Adrenal gland (tissue), 12 donors: ENCODE measurements around the gene KCNN3. TPM values are rescaled to one million over a fixed set of nuclear protein-coding genes. Genes with fewer than 3 reads are reported as not detected.

Experiments
- DNase-seq, 7 donors: peaks; one replicate each; pipeline ENCODE4 v3.0.0-alpha.2; 2019 to 2020
- H3K27ac ChIP-seq, 5 donors: fragments of 200-600 bp; sonication (generic) in 4 of 5; 1 replicate in 3 of 5; 2 replicates in 2 of 5; pipeline versions ENCODE4 v1.5.1 to v1.8.0; 2016 to 2020; ENCODE audit warnings: mild to moderate bottlenecking in 1 of 5
- H3K27me3 ChIP-seq: fragments of 200-600 bp; 2 replicates; pipeline ENCODE4 v1.8.0; 2021
- H3K36me3 ChIP-seq, 2 donors: fragments of 200-600 bp; replicated peaks in 1 of 2; 1 replicate in 1 of 2; 2 replicates in 1 of 2; pipeline versions ENCODE4 v1.5.1 to v1.8.0; 2018 to 2022
- H3K4me1 ChIP-seq, 2 donors: fragments of 200-600 bp; replicated peaks in 1 of 2; 1 replicate in 1 of 2; 2 replicates in 1 of 2; pipeline versions ENCODE4 v1.5.1 to v1.8.0; 2018 to 2021
- H3K4me3 ChIP-seq, 4 donors: fragments of 200-600 bp; sonication (generic) in 3 of 4; one replicate each; pipeline ENCODE4 v1.5.1; 2016 to 2018
- H3K9me3 ChIP-seq, 3 donors: fragments of 200-600 bp; sonication (generic) in 1 of 3; replicated peaks in 1 of 3; 1 replicate in 2 of 3; 2 replicates in 1 of 3; pipeline versions ENCODE4 v1.5.1 to v1.8.0; 2016 to 2021
- POLR2A ChIP-seq, 2 donors: fragments of 450-650 bp; IDR thresholded peaks; one replicate each; pipeline ENCODE4 v1.6.1; 2017; ENCODE audit warnings: antibody characterized with exemption in 2 of 2, mild to moderate bottlenecking in 2 of 2, moderate library complexity in 1 of 2
- WGBS, 4 donors: extraction: QIAGEN DNeasy Blood & Tissue Kit in 2 of 4; methylation state at CpG; one replicate each; pipeline versions ENCODE4 v1.1.5 to v1.1.7; 2013 to 2017; 5-methylcytosine and 5-hydroxymethylcytosine counted together
- intact Hi-C, 2 donors: fragments of 100-400 bp; cut with DNase I; formaldehyde crosslinking; loops; one replicate each; pipeline versions ENCODE4 v1.14.1 to v1.15.0; 2022 to 2023
- polyA plus RNA-seq, 3 donors: library from polyadenylated mRNA; stranded (reverse); fragments of 200-250 nt in 2 of 3; fragments of 350-450 nt in 1 of 3; fragmentation: Illumina TruSeq in 1 of 3; extraction: RNeasy Lipid Tissue Mini Kit (QIAGEN cat#74804) in 1 of 3; gene quantifications; one replicate each; pipeline ENCODE4 v1.2.3, GENCODE V29; 2013 to 2014
- total RNA-seq, 9 donors: library from RNA; depleted of rRNA in 4 of 9; stranded (reverse); fragments of >200 nt in 4 of 9; fragments of 120-200 nt in 1 of 9; fragmentation: NEBNext Ultra II Directional in 1 of 9; extraction: Animal tissue kit (Norgen Biotek cat#: 25700) in 1 of 9; gene quantifications; one replicate each; pipeline versions ENCODE4 v1.1.0 to v1.2.4, GENCODE V29; 2013 to 2023
- TF ChIP-seq, protein P1 (sequence below), 6 experiments: fragments of 450-650 bp in 4 of 6; fragments of 200-600 bp in 2 of 6; sonication (generic) in 1 of 6; IDR thresholded peaks; 1 replicate in 5 of 6; 2 replicates in 1 of 6; pipeline versions ENCODE4 v1.5.1 to v1.8.0; 2016 to 2021; ENCODE audit warnings: antibody characterized with exemption in 6 of 6, mild to moderate bottlenecking in 2 of 6, moderate library complexity in 1 of 6
- donor health status: healthy with polysubstance abuse.
- donor health status: Bipolar disorder and iron deficiency.
- donor health status: DM: yes; HTN: yes; CAD: no.
- donor health status: DM: no; HTN: no; CAD: no.
- donor health status: DM: no; HTN: no; CAD: no.
- donor health status: DM: yes; HTN: yes; CAD: no.

Gene KCNN3
- total and polyA plus RNA-seq, 12 donors = 0.17 to 2.3 (median 0.97) TPM

DNA sequence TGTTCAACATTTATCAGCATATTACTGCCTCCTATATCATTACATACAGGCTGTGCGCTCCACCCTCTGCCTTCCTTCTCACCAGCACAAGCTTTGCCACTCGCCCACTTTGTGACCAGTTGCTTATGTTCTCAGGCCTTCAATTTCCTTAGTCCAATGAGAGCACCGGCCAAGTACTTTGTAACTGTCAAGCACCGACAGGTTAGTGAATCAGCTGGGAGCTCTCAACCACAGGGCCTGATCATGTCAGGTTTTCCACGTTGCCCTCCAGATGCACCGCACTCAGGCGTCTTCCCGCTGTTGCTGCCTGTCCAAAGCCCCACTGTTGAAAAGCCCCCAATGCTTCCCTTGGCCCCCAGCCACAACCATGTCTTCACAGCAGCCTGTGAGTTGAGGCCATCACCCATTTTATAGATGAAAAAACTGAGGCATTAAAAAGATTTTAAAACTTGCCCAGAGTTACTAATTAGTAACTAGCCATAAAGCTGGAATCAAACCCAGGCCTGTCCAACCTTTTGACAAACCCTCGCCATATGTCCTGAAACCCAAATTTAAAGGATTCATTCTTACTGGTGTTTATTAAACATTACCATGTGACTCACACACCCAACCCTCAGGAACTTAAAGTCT lies 3.4 kb upstream of the KCNN3 start:
- Histone ChIP-seq H3K4me3 (no peak overlapping the region), H3K27me3 (no peaks in the 10 kb centered on the region), H3K9me3 (no peaks in the 10 kb centered on the region), H3K36me3 (no peaks in the 10 kb centered on the region), H3K27ac (no peak overlapping the region), H3K4me1 (peaks cover 0 to 11% of the 10 kb centered on the region in 2 donors)
- TF ChIP-seq, protein P1, sequence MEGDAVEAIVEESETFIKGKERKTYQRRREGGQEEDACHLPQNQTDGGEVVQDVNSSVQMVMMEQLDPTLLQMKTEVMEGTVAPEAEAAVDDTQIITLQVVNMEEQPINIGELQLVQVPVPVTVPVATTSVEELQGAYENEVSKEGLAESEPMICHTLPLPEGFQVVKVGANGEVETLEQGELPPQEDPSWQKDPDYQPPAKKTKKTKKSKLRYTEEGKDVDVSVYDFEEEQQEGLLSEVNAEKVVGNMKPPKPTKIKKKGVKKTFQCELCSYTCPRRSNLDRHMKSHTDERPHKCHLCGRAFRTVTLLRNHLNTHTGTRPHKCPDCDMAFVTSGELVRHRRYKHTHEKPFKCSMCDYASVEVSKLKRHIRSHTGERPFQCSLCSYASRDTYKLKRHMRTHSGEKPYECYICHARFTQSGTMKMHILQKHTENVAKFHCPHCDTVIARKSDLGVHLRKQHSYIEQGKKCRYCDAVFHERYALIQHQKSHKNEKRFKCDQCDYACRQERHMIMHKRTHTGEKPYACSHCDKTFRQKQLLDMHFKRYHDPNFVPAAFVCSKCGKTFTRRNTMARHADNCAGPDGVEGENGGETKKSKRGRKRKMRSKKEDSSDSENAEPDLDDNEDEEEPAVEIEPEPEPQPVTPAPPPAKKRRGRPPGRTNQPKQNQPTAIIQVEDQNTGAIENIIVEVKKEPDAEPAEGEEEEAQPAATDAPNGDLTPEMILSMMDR (IDR thresholded peaks at IDR 0.05) = no peak
- no peak for TF ChIP-seq POLR2A (IDR thresholded peaks at IDR 0.05)
- DNase-seq = no peak
- WGBS, 4 donors = 89 to 93% (median 89%) methylated on average over 8 to 9 of the region's 9 CpGs
- intact Hi-C loops = loop anchor here (5.0 to 10.0 kb wide), 2 partner anchors 301 to 399 kb away; no protein-coding TSS in a partner anchor

DNA sequence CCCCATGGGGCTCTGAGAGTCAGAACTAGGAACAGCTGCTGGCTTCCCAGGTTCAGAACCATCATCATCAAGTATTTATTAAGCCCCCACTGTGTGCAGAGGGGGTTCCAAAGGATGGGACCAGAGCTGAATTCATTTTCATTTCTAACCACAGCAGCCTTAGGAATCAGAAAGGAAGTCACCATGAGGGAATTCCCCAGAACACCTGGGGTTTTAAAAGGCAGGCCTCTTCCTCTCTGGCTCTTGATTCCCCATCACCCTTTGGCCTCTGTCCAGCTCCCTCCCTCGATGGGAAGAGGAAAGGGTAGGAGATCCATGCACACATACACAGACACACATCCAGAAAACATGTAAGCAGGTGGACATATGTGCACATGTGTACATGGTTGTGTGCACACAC lies 1.3 kb upstream of the KCNN3 start:
- TF ChIP-seq, protein P1 (IDR thresholded peaks at IDR 0.05) = no peak
- TF ChIP-seq POLR2A (IDR thresholded peaks at IDR 0.05) = no peak
- Histone ChIP-seq H3K4me1 (peaks cover 0 to 11% of the 10 kb centered on the region in 2 donors), H3K9me3 (no peaks in the 10 kb centered on the region), H3K36me3 (no peaks in the 10 kb centered on the region), H3K27ac (no peak overlapping the region), H3K27me3 (no peaks in the 10 kb centered on the region), H3K4me3 (no peak overlapping the region)
- DNase-seq = no peak
- WGBS, 4 donors = 9 to 20% (median 15%) methylated on average over 1 of the region's 1 CpG
- intact Hi-C loops = loop anchor here (5.0 to 10.0 kb wide), 2 partner anchors 299 to 397 kb away; no protein-coding TSS in a partner anchor

DNA sequence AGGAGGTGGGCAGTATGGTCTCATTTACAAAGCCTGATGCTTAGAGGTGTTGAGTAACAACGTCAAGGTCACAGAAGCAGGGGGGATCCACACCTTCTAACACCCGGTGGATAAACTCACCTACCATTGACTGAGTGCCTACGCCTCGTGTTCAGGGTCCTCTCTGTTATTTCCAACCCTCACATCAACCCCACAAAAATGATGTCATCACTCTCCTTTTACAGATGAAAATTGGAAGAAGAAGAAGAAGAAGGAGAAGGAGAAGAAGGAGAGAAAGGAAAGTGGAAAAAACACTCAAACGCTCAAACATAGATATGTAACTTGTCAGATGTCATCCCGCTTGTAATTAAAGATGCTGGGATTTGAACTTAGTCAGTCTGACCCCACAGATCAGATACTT lies 653 bp upstream of the KCNN3 start:
- Histone ChIP-seq H3K36me3 (no peaks in the 10 kb centered on the region), H3K4me1 (peaks cover 0 to 11% of the 10 kb centered on the region in 2 donors), H3K27ac (no peak overlapping the region), H3K27me3 (no peaks in the 10 kb centered on the region), H3K9me3 (no peaks in the 10 kb centered on the region), H3K4me3 (no peak overlapping the region)
- DNase-seq = no peak
- intact Hi-C loops = loop anchor here (5.0 to 10.0 kb wide), 2 partner anchors 298 to 396 kb away; no protein-coding TSS in a partner anchor
- TF ChIP-seq, protein P1 (IDR thresholded peaks at IDR 0.05) = no peak
- TF ChIP-seq POLR2A (IDR thresholded peaks at IDR 0.05) = no peak
- 55 to 63% (median 57%) methylated on average over 6 of the region's 6 CpGs for WGBS, 4 donors

DNA sequence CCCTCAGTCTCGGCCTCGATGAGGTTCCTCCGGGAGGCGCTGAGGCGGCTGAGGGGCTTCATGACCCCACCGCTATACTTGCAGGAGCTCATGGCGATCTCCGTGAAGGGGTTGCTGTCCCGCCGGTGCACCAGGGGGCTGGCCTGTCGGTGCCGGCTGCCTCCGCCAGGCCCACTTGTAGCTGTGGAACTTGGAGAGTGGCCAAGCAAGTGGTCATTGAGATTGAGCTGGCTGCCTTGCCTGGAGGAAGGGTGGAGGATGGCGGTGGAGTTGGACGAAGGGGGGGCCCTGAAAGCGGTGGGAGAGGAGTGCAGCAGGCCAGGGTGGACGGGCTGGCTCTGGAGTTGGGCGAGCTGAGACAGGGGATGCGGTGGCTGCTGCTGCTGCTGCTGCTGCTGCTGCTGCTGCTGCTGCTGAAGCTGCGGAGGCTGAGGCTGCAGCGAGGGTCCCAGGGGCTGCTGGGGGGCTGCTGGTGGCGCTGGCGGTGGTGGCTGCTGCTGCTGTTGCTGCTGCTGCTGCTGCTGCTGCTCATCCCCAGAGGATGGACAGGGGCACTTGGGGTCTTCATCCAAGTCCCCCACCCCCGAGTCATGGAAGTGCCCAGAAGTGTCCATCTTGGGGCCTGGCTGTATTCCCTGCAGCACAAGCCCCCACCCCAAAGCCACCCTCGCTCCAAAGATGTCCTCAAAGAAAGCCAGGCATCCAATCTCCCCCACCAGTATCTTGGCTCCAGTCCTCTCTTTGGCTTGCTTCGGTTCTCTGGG lies 548 bp downstream of the KCNN3 start:
- Histone ChIP-seq H3K36me3 (no peaks in the 10 kb centered on the region), H3K4me1 (peaks cover 0 to 11% of the 10 kb centered on the region in 2 donors), H3K9me3 (no peaks in the 10 kb centered on the region), H3K4me3 (peak overlapping the region in 1 of 4 donors; percentile 43), H3K27me3 (no peaks in the 10 kb centered on the region), H3K27ac (peak overlapping the region in 1 of 5 donors; percentile 26)
- peak in 4 of 7 donors; percentile 32 to 80 (median 38) for DNase-seq
- WGBS, 4 donors = 18 to 38% (median 28%) methylated on average over 15 to 26 of the region's 26 CpGs
- intact Hi-C loops = loop anchor here (5.0 to 10.0 kb wide), 2 partner anchors 297 to 395 kb away; no protein-coding TSS in a partner anchor
- TF ChIP-seq POLR2A (IDR thresholded peaks at IDR 0.05) = no peak
- TF ChIP-seq, protein P1 (IDR thresholded peaks at IDR 0.05) = no peak
